IMR-90 (cell line): Measurements from ENCODE around the gene DHCR7.

Source experiments
- CEBPB ChIP-seq: IDR thresholded peaks from 2 replicates; pipeline ENCODE4 v1.6.1; 2012; ENCODE audit warnings: low read depth, low read length, improper control_type of control experiment
- MXI1 ChIP-seq: IDR thresholded peaks from 2 replicates; pipeline ENCODE4 v1.6.1; 2012; ENCODE audit warnings: low read depth, mild to moderate bottlenecking, low read length, moderate library complexity, borderline replicate concordance
- POLR2A ChIP-seq: IDR thresholded peaks from 2 replicates; pipeline ENCODE4 v1.6.1; 2012; ENCODE audit warnings: mild to moderate bottlenecking, low read depth, low read length
- RAD21 ChIP-seq: IDR thresholded peaks from 2 replicates; pipeline ENCODE4 v1.6.1; 2012; ENCODE audit warnings: low read length, improper control_type of control experiment
- RFX5 ChIP-seq: IDR thresholded peaks from 2 replicates; pipeline ENCODE4 v1.8.0; 2012; ENCODE audit warnings: low read depth, mild to moderate bottlenecking, low read length, moderate library complexity
- SMC3 ChIP-seq: fragments of 150-350 bp; IDR thresholded peaks from 2 replicates; pipeline ENCODE4 v1.6.1; 2016; ENCODE audit warnings: low read depth, mild to moderate bottlenecking, antibody characterized with exemption, low read length, moderate library complexity
- TF ChIP-seq, protein P1 (sequence below): conservative IDR thresholded peaks from 2 replicates; pipeline ENCODE4 v1.5.1; 2012; ENCODE audit warnings: mild to moderate bottlenecking, low read depth, low read length, improper control_type of control experiment
- TF ChIP-seq, protein P2 (sequence below): fragments of 150-350 bp; IDR thresholded peaks from 2 replicates; pipeline ENCODE4 v1.6.1; 2017; ENCODE audit warnings: mild to moderate bottlenecking, antibody characterized with exemption, low read length, low read depth

DNA sequence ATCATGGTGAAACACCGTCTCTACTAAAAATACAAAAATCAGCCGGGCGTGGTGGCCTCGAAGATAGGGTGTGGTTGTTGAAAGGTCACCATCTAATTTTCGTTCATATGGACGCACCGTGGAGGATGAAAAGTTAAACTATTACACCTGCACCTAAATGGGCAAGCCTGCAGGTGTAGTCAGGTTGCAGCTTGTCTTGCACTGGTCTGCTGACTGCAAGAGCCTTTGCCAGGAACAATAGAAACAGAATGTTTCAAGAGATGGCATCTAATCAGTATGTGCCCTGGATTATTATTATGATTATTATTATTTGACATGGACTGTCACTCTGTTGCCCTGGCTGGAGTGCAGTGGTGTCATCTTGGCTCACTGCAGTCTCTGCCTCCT is 5.7 kb upstream of the DHCR7 start:
- TF ChIP-seq, protein P1, sequence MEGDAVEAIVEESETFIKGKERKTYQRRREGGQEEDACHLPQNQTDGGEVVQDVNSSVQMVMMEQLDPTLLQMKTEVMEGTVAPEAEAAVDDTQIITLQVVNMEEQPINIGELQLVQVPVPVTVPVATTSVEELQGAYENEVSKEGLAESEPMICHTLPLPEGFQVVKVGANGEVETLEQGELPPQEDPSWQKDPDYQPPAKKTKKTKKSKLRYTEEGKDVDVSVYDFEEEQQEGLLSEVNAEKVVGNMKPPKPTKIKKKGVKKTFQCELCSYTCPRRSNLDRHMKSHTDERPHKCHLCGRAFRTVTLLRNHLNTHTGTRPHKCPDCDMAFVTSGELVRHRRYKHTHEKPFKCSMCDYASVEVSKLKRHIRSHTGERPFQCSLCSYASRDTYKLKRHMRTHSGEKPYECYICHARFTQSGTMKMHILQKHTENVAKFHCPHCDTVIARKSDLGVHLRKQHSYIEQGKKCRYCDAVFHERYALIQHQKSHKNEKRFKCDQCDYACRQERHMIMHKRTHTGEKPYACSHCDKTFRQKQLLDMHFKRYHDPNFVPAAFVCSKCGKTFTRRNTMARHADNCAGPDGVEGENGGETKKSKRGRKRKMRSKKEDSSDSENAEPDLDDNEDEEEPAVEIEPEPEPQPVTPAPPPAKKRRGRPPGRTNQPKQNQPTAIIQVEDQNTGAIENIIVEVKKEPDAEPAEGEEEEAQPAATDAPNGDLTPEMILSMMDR = no peak
- TF ChIP-seq RFX5 (no peak), SMC3 (no peak), POLR2A (no peak), CEBPB (no peak), RAD21 (no peak), MXI1 (no peak)
- TF ChIP-seq, protein P2, sequence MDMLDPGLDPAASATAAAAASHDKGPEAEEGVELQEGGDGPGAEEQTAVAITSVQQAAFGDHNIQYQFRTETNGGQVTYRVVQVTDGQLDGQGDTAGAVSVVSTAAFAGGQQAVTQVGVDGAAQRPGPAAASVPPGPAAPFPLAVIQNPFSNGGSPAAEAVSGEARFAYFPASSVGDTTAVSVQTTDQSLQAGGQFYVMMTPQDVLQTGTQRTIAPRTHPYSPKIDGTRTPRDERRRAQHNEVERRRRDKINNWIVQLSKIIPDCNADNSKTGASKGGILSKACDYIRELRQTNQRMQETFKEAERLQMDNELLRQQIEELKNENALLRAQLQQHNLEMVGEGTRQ = no peak
